DMS79 treated with DMSO at 0.1 percent for 48 hours (cell line): ENCODE results near the gene DDI1.

Experiments used
- DNase-seq: peaks from one replicate; lab custom pipeline; 2025; lab: John Stamatoyannopoulos, UW

Gene DDI1

DNA sequence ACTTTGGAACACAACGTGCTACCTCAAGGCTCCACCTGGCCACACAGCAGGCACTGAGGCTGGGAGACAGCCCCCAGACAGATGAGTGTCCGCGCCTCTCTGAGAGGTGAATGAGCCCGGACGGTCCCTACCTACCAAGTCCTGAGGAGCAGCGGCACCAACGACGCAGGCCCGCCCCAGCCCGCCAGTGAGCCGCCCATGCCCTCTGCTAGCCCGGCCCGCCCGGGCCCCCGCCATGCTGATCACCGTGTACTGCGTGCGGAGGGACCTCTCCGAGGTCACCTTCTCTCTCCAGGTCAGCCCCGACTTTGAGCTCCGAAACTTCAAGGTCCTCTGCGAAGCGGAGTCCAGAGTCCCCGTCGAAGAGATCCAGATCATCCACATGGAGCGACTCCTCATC is at the start of gene DDI1:
DDI1 (plus strand) TSS at position 53 of the 400 bp plus-strand sequence; CDS start at position 236, 183 bp downstream.
- DNase-seq, result no peak

DNA sequence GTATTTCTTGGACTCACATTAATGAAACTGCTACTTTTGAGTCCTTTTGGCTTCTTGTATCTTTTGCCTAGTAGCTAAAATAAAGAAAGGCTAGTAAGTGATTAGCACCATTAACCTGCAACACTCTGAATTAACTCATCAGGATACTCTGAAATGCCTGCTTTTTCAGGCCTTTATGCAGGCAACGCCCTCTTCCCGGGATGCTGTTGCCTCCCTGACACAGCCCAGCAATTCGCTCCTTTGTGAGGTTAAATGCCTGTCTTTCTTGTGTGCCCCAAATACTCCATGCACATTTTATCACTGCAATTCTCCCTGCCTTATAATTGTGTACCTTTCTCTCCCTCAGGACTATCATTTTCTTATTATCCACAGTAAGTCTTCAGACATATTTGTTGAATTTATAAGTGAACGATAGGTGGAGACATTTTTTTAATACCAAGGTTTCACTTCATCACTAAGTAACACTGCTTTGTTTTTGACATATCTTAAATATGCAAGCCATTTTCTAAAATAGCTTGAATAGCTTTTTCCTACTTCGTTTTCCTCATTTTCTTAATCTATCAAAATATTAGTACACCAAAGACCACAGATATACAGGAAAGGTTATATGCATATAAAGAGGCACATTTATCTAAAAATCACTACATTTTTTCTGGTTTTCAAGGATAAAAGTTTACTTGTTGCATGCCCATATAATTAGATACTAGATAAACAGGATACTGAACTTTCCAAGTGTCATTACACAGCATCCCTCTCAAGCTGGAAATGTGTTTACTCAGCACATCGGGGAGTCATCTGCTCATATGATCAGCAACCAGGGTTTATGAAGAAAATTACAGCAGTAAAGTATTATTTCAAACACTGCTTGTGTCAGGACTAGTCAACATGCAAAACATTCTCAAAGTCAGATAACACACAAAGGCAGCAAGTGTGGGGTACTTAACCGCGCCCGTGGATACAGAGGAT is 48.5 kb upstream of the DDI1 start:
- DNase-seq, result no peak

DNA sequence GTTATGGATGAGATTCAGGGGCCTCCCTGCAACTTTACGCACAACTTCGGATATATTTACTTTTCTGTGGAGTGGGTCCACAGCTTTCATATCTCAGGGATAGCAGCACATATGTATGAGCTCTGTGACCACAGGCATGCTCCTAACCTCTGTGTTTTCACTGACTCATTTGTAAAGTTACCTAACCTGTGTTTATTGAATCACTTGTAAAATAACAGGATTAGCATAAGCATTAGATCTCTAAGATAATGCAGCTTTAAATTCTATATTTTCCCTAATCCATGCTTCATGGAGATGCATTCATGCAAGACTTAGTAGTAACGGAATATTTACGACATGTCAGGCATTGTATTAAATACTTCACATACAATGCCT is 47.9 kb upstream of the DDI1 start:
- DNase-seq, result no peak

DNA sequence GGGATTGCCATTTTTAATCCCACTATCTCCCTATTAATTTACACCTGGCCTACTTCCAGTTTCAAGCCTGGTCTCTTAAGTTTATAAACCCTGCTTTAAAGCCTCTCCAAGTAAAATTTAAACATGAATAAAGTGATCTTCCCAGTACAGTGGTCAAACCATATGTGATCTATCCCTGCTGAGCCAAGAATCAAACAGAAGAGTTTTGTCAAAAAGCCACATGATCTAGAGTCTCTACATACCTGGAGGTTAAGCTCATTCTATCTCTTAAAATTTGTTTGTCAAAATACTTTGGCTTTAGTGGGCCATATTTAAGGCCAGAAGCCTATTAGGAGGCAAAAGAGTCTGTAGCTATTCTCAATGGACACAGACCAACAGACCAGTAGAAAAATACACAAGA is 42.9 kb upstream of the DDI1 start:
- DNase-seq, result no peak

DNA sequence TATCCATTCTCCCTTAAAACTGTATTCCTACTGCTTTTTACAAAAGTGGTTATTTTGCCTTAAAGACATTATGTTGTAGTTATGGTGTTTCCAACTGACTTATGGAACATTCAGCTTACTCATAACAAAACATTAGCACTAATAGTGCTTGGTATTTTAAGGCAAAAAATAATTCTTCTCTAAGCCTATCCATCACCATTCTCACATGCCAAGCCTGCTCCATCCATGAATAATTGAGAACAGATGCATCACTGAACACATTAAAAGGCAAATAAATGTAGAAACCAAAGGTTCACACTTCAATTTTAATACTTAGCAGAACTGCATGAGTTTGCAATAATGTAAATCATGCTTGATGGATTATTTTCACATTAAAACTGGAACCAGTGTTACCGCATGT is 42.3 kb upstream of the DDI1 start:
- no peak for DNase-seq

DNA sequence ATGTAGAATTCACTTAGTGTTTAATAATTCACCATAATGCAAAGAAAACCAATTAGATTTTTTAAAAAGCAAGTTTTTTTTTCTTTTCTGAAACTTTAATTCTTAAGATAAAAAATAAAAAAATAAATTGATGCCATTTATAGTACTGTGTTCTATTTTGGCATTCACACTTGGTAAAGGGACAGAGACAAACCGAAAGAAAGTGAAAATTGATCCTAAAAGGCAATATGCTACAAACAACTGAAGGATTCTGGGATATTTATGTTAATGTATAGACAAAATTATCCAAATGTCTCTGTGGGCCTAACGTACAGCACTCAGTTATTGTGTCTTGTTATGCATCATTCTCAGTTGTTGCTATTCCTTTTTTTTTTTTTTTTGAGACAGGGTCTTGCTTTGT is 41.9 kb upstream of the DDI1 start:
- DNase-seq, result no peak

DNA sequence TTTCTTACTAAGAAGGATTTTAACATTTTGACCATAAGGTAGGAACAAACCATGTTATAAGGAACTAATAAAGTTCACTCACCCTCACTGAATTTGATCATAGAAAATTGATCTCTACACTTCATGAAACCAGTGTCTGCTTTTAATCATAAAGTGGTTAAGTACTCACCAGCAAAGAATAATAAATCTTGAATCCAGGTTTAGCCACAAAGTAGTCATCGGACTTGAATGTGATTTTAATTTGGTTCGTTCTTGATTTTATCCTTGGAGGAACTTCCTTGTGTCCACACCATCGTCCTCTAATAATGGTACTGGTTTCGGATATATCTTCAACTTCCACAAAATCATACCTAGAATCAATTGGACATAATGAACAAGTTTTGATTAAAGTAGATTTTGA is 40.5 kb upstream of the DDI1 start:
- no peak for DNase-seq

DNA sequence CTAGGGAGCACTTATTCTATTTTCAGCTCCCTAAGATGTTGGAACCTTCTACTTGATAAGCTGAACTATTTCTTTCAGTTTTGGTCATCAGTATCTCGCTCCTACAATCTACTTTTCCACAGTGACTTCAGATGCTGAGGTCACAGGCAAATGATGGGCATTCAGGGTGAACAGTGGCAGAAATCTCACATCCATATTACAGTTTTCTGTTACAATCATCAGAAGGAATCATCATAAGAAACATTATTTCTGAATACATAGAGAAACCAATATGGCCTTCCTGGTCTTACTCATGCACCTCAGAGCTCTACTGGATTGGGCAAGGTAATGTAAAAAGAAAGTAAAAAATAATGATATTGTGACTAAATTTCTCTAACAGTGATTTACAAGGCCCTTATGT is 39.4 kb upstream of the DDI1 start:
- no peak for DNase-seq

DNA sequence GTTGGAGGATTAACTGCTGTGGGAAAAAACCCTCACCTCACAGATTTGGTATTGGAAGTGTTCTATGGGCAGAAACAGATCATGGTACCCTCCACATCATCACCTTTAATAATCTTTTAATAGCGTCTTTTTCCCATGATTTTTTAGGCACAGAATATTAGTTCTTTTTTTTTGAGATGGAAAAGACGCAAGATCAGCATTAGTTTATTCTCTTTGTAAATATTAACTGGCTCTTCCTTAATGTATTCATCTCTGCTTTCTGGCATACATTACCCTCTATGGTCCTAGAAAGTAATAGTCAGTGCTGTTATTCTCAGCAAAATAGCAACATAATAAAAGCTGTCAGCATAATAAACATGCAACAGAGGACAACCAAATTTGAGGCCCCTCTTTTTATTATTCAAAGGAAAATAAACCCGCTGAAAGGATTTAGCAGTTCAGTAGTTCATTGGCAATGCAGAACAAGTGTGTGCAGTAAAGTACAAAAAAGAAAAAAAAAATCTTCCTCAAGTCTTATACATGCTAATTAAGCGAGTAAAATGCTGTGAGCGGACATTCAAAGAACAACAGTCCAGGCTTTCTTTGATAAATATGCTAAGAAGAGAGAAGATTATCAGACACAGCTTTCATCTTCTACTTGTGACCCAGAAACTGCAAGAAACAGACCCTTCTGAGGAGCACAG is 37.5 kb upstream of the DDI1 start:
- DNase-seq, result no peak

DNA sequence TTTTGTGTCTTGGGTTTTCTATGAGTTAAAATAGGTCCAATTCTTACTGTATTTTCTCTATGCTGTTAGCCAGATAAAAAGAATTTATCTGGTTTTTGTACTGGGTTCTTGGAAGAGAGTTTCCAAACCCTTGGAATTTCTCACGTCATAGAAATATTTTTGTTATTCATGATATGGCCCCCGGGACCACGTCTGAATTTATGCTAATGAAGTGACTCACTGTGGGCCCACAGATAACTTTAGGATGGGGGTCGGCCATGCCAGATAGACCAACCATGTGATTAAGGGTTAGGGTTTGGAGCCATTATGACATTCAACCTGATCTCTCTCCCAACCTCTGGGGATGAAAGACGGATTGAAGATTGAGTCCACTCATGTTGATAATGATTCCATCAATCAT is 35.6 kb upstream of the DDI1 start:
- DNase-seq, result no peak

DNA sequence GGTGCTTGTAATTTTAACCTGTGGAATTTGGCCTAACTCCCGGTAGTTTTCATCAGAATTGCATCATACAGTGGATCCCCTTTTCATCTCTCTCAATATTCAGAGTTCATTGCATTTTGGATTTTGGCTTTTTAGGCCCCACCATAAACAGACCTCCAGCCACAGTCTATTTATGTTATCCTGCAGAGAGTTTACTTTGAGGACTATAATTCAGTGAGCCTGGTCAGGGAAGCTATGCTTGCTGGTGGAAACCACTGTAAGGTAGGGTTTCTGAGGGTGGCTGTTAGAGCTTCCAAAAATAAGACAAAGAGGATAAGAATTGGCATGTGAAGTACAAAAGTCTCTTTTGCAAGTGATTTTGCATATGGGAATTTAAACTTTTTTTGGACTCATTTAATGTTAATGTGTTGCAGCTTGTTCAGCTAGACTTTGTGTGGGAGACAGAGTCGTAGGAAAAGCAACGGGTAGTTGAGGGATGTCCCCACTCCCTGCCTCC is 34.8 kb upstream of the DDI1 start:
- no peak for DNase-seq

DNA sequence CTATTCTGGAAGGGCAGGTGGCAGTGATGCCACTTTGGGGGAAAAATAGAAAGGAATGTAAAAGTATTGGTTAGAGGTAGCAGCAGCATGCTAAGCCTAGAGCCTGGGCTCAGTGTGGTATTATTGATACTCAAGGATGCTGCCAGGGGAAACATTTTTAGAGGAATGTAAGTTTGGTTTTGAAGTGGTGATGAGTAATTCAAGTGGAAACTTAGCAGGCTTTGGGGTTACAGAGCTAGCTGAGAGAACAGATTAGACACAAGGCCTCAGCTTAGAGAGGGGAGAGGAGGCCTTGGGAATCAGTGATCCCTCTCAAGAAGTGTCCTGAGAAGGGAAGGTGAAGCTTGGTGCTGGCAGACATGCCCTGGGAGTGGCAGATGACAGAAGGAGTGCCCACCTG is 32.9 kb upstream of the DDI1 start:
- DNase-seq, result no peak

DNA sequence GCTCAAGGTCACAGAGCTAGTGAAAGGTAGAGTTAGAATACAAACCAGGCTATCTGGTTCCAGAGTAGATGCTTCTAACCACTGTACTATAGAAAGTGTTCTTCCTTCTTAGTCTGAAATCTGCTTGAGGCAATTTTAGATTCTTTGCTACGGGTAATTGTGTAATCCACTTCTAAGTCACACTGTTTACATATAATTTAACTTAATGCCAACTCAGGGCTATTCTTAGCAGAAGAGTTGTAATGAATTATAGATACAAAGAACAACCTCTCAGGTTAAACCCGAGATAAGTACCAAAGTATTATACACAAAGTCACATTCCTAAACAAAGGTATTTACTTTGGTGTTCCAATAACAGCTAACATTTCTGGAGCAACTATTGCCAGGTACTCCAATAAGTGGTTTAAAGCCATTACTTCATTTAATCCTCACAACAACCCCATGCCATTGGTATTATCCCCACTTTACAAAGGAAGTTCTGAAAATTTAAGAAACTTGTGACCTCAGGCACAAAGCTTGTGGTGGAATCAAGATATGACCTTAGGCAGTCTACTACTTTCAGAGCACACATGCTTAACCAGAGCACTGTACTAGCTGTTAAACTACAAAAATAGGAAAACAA is 31.1 kb upstream of the DDI1 start:
- DNase-seq, result no peak

DNA sequence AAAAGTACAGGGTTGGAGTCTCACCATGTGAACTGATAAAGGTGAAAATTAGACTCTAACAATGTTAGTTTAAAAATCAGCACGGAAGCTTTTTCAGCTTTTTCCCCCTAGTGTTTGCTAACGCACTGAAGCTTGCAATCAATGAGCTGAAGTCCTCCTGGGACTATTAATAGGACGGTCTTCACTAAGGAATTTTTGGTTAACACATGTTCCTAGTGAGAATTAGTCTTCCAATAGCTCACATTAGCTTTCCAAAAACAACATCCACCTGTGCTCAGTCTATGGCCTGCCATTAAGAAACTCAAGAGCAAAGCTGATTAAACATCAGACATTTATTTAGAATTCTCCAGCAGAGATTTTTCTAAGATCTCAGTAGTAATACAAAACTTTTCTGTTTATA is 26.7 kb upstream of the DDI1 start:
- DNase-seq, result no peak

DNA sequence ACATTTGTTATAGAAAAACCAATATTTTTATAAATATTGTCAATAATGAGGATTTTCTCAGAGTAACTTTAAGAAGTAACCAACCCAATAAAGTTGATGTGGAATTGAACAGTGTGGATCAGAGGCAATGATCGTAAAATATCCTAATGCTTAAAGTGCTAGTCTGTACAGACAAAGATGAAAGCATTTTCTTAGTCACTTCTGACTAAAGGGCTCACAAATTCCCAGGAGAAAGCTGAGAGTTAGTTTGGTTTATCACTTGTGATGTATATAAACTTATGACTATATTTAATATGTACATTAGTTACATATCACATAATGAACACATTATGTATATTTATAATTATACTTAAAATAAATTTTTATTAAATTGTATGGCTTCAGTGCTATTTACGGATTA is 25.4 kb upstream of the DDI1 start:
- no peak for DNase-seq

DNA sequence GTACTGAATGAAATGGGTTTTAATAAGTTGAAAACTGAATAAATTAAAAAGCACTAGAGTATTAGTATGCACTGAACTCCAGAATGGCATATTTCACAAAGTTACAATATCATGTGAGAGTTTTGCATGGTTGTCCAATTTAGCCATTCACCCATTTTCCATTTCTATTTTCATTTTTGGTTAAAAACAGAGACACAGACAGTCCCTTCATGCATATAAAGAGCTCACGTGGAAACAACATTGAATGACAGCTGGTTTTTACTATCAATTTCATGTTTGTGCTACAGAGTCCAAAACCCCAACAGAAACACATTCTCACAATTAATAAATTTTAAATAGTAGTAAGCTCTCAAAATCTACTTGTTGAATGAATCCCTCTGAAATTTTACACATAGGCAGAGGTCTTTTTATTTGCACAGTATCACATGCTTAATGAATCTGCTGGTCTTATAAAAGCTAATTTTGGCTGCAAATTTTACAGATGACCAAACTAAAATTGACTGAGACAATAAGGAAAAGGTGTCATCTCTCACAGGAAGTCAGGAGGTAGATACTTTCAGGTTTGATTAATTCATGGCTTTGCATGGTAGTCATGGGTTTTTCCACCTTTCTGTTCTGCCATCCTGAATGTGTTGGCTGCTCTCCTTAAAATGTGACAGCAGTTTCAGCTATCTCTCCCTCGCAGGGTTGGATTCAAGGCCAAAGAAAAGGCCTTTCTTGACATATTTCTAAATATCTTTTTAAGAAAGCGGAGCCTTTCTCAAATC is 20.6 kb upstream of the DDI1 start:
- DNase-seq, result no peak

DNA sequence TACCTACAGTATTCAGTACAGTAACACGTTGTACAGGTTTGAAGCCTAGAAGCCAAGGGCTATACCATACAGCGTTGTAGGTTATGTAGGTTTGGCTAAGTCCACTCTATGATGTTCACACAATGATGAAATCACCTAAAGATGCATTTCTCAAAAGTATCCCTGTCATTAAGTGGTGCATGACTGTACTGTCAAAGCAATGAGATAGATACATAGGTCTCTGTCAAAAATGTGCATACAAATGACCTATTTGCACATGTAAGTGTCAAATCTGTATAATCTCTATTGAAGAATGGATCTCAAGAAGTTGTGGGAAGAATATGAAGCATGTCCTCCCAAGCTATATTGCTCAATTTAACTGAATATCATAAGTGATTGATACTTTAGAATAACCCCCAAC is 11.9 kb upstream of the DDI1 start:
- no peak for DNase-seq

DNA sequence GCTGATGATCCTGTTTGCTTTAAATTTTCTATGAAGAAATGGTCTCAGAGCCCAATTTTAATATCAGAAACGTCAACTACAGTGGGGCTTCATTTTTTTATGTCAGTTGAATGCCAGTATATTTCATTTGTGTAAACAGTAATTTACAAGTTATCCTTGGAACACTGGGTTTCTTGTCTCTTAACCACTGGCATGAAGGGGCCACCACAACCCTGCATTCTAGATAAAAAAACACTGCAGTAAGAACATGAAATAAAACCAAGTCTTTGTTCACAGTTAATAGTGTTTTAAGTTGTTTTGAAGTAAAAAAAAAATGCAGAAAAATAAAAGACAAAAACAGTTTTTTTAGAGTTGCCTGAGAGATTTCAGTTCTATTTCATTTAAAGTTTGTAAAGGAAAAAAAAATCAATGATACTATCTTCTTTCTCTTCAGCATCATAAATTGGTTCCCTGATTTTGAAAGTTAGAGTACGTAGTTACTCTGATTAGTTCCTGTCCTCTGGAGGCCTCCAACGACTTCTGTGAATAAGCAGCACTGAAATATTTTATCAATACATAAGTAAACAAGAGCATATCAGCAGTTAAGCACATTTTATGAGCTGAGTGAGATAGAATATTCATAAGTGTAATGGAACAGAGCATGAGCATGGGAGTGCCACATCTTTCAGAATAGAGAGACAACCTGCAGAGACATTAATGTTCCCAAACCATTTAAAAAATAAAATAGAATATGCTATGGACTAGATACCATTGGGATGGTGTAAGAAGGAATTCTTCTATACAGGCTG is 7.8 kb upstream of the DDI1 start:
- no peak for DNase-seq

DNA sequence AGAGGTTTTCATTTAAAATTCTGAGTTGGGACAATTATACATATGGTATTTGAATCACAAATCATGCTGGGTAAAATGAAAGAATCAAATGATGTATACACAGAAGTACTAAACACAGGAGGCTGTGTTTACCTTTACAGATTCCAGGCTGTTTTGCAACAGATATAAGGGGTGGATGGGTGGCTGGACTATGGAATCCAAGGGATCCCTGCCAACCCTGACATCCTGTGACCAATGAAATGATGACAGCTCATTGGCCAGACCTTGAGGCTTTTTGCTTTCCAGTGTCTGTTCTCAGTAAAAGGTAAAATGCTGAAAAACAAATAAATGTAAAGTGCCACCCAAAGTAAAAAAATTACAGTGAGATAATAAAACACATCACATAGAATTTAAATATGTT is 3.3 kb upstream of the DDI1 start:
- no peak for DNase-seq

DNA sequence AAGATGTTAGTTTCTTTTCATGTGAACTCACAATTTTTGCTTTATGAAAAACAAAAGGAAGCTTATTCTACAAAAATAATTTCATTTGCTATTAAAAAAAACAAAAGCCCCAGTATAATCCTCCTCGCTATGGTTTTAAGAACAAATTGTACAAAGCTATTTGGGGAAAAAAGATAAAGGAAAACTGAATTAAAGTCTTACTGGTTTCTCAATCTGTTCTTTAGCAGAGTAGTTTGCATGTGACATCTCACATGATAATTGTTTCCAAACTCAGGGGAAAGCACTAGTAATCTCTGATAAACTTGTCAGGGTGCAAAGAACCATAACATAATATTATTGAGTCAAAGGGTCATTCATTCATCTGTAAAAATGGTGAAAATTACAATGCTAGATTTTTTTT is 2.9 kb upstream of the DDI1 start:
- no peak for DNase-seq

DNA sequence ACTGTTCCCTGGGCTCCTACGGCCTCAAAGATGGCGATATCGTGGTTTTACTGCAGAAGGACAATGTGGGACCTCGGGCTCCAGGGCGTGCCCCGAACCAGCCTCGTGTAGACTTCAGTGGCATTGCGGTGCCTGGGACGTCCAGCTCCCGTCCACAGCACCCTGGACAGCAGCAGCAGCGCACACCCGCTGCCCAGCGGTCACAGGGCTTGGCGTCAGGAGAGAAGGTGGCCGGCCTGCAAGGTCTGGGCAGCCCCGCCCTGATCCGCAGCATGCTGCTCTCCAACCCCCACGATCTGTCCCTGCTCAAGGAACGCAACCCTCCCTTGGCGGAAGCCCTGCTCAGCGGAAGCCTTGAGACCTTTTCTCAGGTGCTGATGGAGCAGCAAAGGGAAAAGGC is 555 bp downstream of the DDI1 start:
- DNase-seq, result no peak
